Measurements from ENCODE around the gene PCDHGA10.
"Not testable (repeated sequence)": the region's sequence is repeated elsewhere in the genome, so short reads cannot be mapped to it uniquely, and the experiment has no call there.

GRCh38 chr5:141387557-141388311 lies 25.1 kb upstream of the PCDHGA10 start, which contains the start of gene PCDHGB4:
- TF ChIP-seq CTCF (IDR thresholded peaks at IDR 0.05), result peak in 3 of 6 experiments; percentile 19 to 44 (median 30)
- not testable (repeated sequence) for TF ChIP-seq POLR2A (IDR thresholded peaks at IDR 0.05)
